SU-DHL-6 (cell line): Measurements from ENCODE around the gene PHF21B.

ENCODE experiments used
- CTCF ChIP-seq: fragments of 200-600 bp; sonication (generic); IDR thresholded peaks from one replicate; pipeline ENCODE4 v1.5.1; 2017; ENCODE audit warnings: antibody characterized with exemption, mild to moderate bottlenecking, low read length, moderate library complexity; ENCODE audit not compliant: insufficient read depth, poor library complexity, severe bottlenecking
- EZH2phosphoT487 ChIP-seq: fragments of 200-600 bp; sonication (generic), shearing (Covaris generic); conservative IDR thresholded peaks from 2 replicates; pipeline ENCODE4 v1.6.1; 2018; ENCODE audit warnings: mild to moderate bottlenecking, antibody characterized with exemption, low read length, moderate library complexity, mixed read lengths

GRCh38 chr22:44861245-44861644 is 148.6 kb downstream of the PHF21B start:
- TF ChIP-seq CTCF (no peak), EZH2phosphoT487 (no peak)
